K562 (cell line): ENCODE data around the gene ELOF1. TPM values are rescaled to one million over a fixed set of nuclear protein-coding genes. Genes with fewer than 3 reads are reported as not detected.

ENCODE experiments used
- ATF1 ChIP-seq, 2 experiments: fragments of 450-650 bp in 1 of 2; IDR thresholded peaks; 2 replicates each; pipeline ENCODE4 v1.6.1; 2016; ENCODE audit warnings: missing compliant biosample characterization in 1 of 2, missing genetic modification characterization in 1 of 2
- CEBPB ChIP-seq: fragments of 450-650 bp; IDR thresholded peaks from 2 replicates; pipeline ENCODE4 v1.6.1; 2016; ENCODE audit warnings: missing genetic modification characterization, missing compliant biosample characterization
- FOXJ3 ChIP-seq: sonication (generic); formaldehyde crosslinking; IDR thresholded peaks from 2 replicates; pipeline ENCODE4 v1.4.0; 2020; ENCODE audit warnings: mild to moderate bottlenecking, missing genetic modification reagents
- HOXB6 ChIP-seq: fragments of 250-450 bp; sonication (Bioruptor Pico); IDR thresholded peaks from 2 replicates; pipeline ENCODE4 v1.5.1; 2022; ENCODE audit warnings: mild to moderate bottlenecking, borderline replicate concordance
- JUNB ChIP-seq: fragments of 450-650 bp; formaldehyde crosslinking; conservative IDR thresholded peaks from 2 replicates; pipeline ENCODE4 v1.4.0; 2020; ENCODE audit warnings: mild to moderate bottlenecking
- NR2C2 ChIP-seq, 2 experiments: fragments of 200-800 bp in 1 of 2; sonication (Bioruptor generic) in 1 of 2; sonication (generic) in 1 of 2; formaldehyde crosslinking in 1 of 2; IDR thresholded peaks; 2 replicates each; pipeline versions ENCODE4 v1.6.1 to v1.8.0; 2016 to 2022; ENCODE audit warnings: mild to moderate bottlenecking in 1 of 2, missing compliant biosample characterization in 1 of 2, missing genetic modification characterization in 1 of 2, missing genetic modification reagents in 1 of 2
- RBM17 ChIP-seq: fragments of 200-400 bp; formaldehyde crosslinking; IDR thresholded peaks from 2 replicates; pipeline ENCODE4 v1.6.1; 2017; ENCODE audit warnings: low read depth, mild to moderate bottlenecking, low read length, borderline replicate concordance
- RCOR1 ChIP-seq, 2 experiments: IDR thresholded peaks; 2 replicates each; pipeline ENCODE4 v1.6.1; 2012; ENCODE audit warnings: low read depth in 2 of 2, low read length in 2 of 2, borderline replicate concordance in 1 of 2, improper control_type of control experiment in 1 of 2
- RFX5 ChIP-seq: IDR thresholded peaks from 2 replicates; pipeline ENCODE4 v1.6.1; 2011; ENCODE audit warnings: low read depth, mild to moderate bottlenecking, improper control_type of control experiment, low read length
- TBL1XR1 ChIP-seq, 2 experiments: IDR thresholded peaks; 2 replicates each; pipeline ENCODE4 v1.6.1; 2012; ENCODE audit warnings: improper control_type of control experiment in 2 of 2, low read length in 2 of 2, mild to moderate bottlenecking in 1 of 2
- polyA plus RNA-seq, 8 experiments: library from polyadenylated mRNA; depleted of rRNA in 4 of 8; stranded (reverse) in 5 of 8; unstranded in 3 of 8; fragments of >200 nt; fragmentation: Nextera tagmentation in 2 of 8; fragmentation: Illumina TruSeq in 1 of 8; extraction: Ambion mirVana in 2 of 8; extraction: Trizol in 1 of 8; gene quantifications; 2 replicates each; pipeline versions ENCODE4 v1.2.1 to v1.2.3, GENCODE V29; 2011 to 2014; ENCODE audit warnings: inconsistent platforms in 1 of 8, missing spikeins in 1 of 8
- total RNA-seq, 7 experiments: library from RNA; depleted of rRNA in 6 of 7; stranded (reverse); fragments of >200 nt in 6 of 7; fragmentation: Illumina TruSeq in 2 of 7; extraction: Trizol in 2 of 7; gene quantifications; 2 replicates each; pipeline versions ENCODE4 v1.2.1 to v1.2.3, GENCODE V29; 2011 to 2021; ENCODE audit warnings: low replicate concordance in 1 of 7
- TF ChIP-seq, protein P1 (sequence below), 2 experiments: IDR thresholded peaks; 2 replicates each; pipeline ENCODE4 v1.6.1; 2012; ENCODE audit warnings: improper control_type of control experiment in 2 of 2, low read depth in 2 of 2, low read length in 2 of 2, borderline replicate concordance in 1 of 2
- TF ChIP-seq, protein P2 (sequence below), 2 experiments: IDR thresholded peaks; 2 replicates each; pipeline ENCODE4 v1.6.1; 2011; ENCODE audit warnings: borderline replicate concordance in 1 of 2, control low read depth in 1 of 2, low read depth in 1 of 2, low read length in 1 of 2, mild to moderate bottlenecking in 1 of 2, mixed read lengths in 1 of 2, moderate library complexity in 1 of 2; ENCODE audit not compliant: insufficient read depth in 1 of 2, insufficient read length in 1 of 2, poor library complexity in 1 of 2, severe bottlenecking in 1 of 2; ENCODE audit errors: extremely low read depth in 1 of 2

ELOF1 gene
- total and polyA plus RNA-seq, 9 of the 15 experiments (the other 6 are each of a cell fraction or from before 2014, with no cell fraction given), result 16.7 to 147 (median 74.2) TPM

GRCh38 chr19:11577451-11578257 is 18.6 kb upstream of the ELOF1 start, which contains the start of gene ACP5 (continued):
- TF ChIP-seq, protein P1, sequence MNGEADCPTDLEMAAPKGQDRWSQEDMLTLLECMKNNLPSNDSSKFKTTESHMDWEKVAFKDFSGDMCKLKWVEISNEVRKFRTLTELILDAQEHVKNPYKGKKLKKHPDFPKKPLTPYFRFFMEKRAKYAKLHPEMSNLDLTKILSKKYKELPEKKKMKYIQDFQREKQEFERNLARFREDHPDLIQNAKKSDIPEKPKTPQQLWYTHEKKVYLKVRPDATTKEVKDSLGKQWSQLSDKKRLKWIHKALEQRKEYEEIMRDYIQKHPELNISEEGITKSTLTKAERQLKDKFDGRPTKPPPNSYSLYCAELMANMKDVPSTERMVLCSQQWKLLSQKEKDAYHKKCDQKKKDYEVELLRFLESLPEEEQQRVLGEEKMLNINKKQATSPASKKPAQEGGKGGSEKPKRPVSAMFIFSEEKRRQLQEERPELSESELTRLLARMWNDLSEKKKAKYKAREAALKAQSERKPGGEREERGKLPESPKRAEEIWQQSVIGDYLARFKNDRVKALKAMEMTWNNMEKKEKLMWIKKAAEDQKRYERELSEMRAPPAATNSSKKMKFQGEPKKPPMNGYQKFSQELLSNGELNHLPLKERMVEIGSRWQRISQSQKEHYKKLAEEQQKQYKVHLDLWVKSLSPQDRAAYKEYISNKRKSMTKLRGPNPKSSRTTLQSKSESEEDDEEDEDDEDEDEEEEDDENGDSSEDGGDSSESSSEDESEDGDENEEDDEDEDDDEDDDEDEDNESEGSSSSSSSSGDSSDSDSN (IDR thresholded peaks at IDR 0.05; ENCODE audit: borderline replicate concordance in 1 of 2, low read depth in 2 of 2, low read length in 2 of 2), result no peak
- TF ChIP-seq NR2C2 (CRISPR knock-in tag; IDR thresholded peaks at IDR 0.05) (no peak), NR2C2 (tag; IDR thresholded peaks at IDR 0.05) (no peak), RBM17 (no peak), JUNB (no peak), RCOR1 (IDR thresholded peaks at IDR 0.05; ENCODE audit: borderline replicate concordance in 1 of 2, low read depth in 2 of 2, low read length in 2 of 2) (no peak), ATF1 (CRISPR knock-in tag; IDR thresholded peaks at IDR 0.05) (no peak), ATF1 (tag; IDR thresholded peaks at IDR 0.05) (no peak), FOXJ3 (CRISPR knock-in tag) (no peak), RFX5 (no peak), HOXB6 (CRISPR knock-in tag) (no peak), CEBPB (no peak), TBL1XR1 (IDR thresholded peaks at IDR 0.05; ENCODE audit: low read length in 2 of 2) (no peak)
- TF ChIP-seq, protein P2, sequence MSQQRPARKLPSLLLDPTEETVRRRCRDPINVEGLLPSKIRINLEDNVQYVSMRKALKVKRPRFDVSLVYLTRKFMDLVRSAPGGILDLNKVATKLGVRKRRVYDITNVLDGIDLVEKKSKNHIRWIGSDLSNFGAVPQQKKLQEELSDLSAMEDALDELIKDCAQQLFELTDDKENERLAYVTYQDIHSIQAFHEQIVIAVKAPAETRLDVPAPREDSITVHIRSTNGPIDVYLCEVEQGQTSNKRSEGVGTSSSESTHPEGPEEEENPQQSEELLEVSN (IDR thresholded peaks at IDR 0.05; ENCODE audit: borderline replicate concordance in 1 of 2, extremely low read depth in 1 of 2, insufficient read depth in 1 of 2, insufficient read length in 1 of 2, low read depth in 1 of 2, low read length in 1 of 2, poor library complexity in 1 of 2, severe bottlenecking in 1 of 2), result peak in 1 of 2 experiments; percentile 66
- TF ChIP-seq, all 486 proteins: peak for 9
